SK-N-MC (cell line): ENCODE measurements around the gene MYCBPAP.

Experiments
- DNase-seq: peaks from one replicate; pipeline ENCODE4 v3.0.0-alpha.2; 2011; ENCODE audit warnings: low read depth, low spot score
- H3K27ac ChIP-seq: fragments of 200-600 bp; sonication (generic); 2 replicates; pipeline ENCODE4 v1.5.1; 2016; ENCODE audit warnings: mixed run types
- H3K36me3 ChIP-seq: fragments of 200-600 bp; sonication (generic); 2 replicates; pipeline ENCODE4 v1.6.1; 2017; ENCODE audit warnings: antibody characterized with exemption, low read length, mixed read lengths; ENCODE audit not compliant: insufficient read depth
- H3K4me3 ChIP-seq: fragments of 200-600 bp; sonication (generic); 2 replicates; pipeline ENCODE4 v1.5.1; 2016
- H3K9ac ChIP-seq: fragments of 200-600 bp; sonication (generic); 2 replicates; pipeline ENCODE4 v1.8.0; 2017; ENCODE audit warnings: mixed run types, mixed read lengths; ENCODE audit not compliant: insufficient read length
- H3K9me3 ChIP-seq: fragments of 200-600 bp; sonication (generic); 2 replicates; pipeline ENCODE4 v1.6.1; 2017; ENCODE audit warnings: low read depth, mild to moderate bottlenecking, antibody characterized with exemption, low read length, moderate library complexity, mixed read lengths
- EZH2 ChIP-seq: fragments of 200-600 bp; sonication (generic); IDR thresholded peaks from one replicate; pipeline ENCODE4 v1.6.1; 2017; ENCODE audit warnings: antibody characterized with exemption
- FOXP2 ChIP-seq: optimal IDR thresholded peaks from 2 replicates; pipeline ENCODE3; 2011; ENCODE audit warnings: mild to moderate bottlenecking, moderate library complexity; ENCODE audit not compliant: insufficient read depth; ENCODE audit errors: extremely low read length, control extremely low read depth
- POLR2AphosphoS5 ChIP-seq: IDR thresholded peaks from 2 replicates; pipeline ENCODE4 v1.6.1; 2012; ENCODE audit warnings: mild to moderate bottlenecking, low read depth, low read length, borderline replicate concordance

The MYCBPAP gene

GRCh38 chr17:50495217-50495823 is 12.9 kb upstream of the MYCBPAP start:
- H3K27ac ChIP-seq, result no peak overlapping the region
- TF ChIP-seq EZH2, result no peak
- TF ChIP-seq POLR2AphosphoS5, result no peak
- TF ChIP-seq FOXP2, result no peak
- H3K9ac ChIP-seq, result no peak overlapping the region

GRCh38 chr17:50495918-50496317 is 12.3 kb upstream of the MYCBPAP start:
- H3K9me3 ChIP-seq, result no peaks in the 10 kb centered on the region
- DNase-seq, result no peak
- no peaks in the 10 kb centered on the region for H3K36me3 ChIP-seq
- no peak overlapping the region for H3K9ac ChIP-seq
- TF ChIP-seq POLR2AphosphoS5 (no peak), FOXP2 (no peak), EZH2 (no peak)
- H3K27ac ChIP-seq, result no peak overlapping the region
- no peak overlapping the region for H3K4me3 ChIP-seq

More at GRCh38 chr17:50495217-50495823, 12.9 kb upstream of the MYCBPAP start:
- no peak for DNase-seq
- Histone ChIP-seq H3K9me3 (no peaks in the 10 kb centered on the region), H3K4me3 (no peak overlapping the region), H3K36me3 (no peaks in the 10 kb centered on the region)

DNA sequence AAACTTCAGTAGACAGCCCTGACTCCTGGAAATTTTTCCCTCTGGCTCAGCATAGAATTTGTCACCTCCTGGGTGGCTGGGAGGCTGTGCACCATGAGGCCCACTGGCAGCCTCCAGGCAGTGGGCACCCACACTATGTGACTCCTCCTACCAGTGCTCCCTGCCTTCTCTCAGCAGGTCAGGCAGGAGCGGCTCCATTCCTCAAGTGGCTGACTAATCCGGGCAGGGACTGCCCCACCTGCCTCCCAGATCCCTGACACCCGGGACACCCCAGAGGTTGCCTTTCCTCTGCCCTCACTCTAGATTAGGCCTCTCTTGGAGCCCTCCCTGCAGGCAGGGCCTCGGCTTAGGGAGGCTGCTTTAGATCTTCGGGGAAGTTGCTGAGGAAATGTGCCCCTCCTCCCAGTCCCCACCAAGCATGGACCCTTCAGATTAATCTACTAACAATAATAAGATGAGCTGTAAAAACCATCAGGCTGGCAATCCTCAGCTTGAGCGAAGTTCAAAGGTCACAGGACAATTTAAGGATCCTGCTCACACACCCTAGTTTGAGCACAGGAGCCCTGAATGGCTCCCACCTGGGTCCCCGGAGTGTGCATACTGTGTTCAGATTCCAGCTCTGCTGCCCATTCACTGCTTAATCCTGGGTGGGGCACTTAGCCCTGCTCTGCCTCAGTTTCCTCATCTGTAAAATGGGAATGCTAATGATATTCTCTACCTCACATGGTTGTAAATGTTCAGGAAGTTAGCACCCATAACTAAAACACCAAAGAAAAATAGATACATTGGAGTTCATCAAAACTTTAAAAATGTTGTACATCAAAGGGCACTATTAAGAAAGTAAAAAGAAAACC is 10.0 kb upstream of the MYCBPAP start:
- TF ChIP-seq FOXP2 (no peak), EZH2 (no peak), POLR2AphosphoS5 (no peak)
- Histone ChIP-seq H3K9ac (no peak overlapping the region), H3K4me3 (no peak overlapping the region), H3K36me3 (no peaks in the 10 kb centered on the region), H3K27ac (no peak overlapping the region), H3K9me3 (no peaks in the 10 kb centered on the region)
- DNase-seq, result no peak

- no peaks in the 10 kb centered on the region for H3K9me3 ChIP-seq
- H3K36me3 ChIP-seq, result no peaks in the 10 kb centered on the region
- H3K27ac ChIP-seq, result no peak overlapping the region
- H3K4me3 ChIP-seq, result no peak overlapping the region
- H3K9ac ChIP-seq, result no peak overlapping the region
- TF ChIP-seq EZH2 (no peak), POLR2AphosphoS5 (no peak), FOXP2 (no peak)
- DNase-seq, result no peak
Measured at GRCh38 chr17:50499270-50499669, 9.0 kb upstream of the MYCBPAP start.

DNA sequence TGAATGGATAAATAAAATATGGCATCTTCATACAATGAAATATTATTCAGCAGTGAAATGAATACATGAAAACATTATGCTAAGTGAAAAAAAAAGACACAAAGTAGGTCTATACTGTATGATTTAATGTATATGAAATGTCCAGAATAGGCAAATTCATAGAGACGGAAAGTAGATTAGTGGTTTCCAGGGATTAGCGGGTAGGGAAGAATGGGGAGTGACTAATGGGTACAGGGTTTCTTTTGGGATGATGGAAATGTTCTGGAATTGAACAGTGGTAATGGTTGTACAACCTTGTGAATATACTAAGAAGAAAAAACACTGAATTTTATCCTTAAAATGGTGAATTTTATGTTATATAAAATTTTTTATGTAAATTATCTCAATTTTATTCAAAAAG is 8.5 kb upstream of the MYCBPAP start:
- no peak overlapping the region for H3K4me3 ChIP-seq
- no peak overlapping the region for H3K9ac ChIP-seq
- no peak for TF ChIP-seq POLR2AphosphoS5
- TF ChIP-seq FOXP2, result no peak
- no peak for TF ChIP-seq EZH2
- DNase-seq, result no peak
- H3K36me3 ChIP-seq, result no peaks in the 10 kb centered on the region
- no peaks in the 10 kb centered on the region for H3K9me3 ChIP-seq
- no peak overlapping the region for H3K27ac ChIP-seq

DNA sequence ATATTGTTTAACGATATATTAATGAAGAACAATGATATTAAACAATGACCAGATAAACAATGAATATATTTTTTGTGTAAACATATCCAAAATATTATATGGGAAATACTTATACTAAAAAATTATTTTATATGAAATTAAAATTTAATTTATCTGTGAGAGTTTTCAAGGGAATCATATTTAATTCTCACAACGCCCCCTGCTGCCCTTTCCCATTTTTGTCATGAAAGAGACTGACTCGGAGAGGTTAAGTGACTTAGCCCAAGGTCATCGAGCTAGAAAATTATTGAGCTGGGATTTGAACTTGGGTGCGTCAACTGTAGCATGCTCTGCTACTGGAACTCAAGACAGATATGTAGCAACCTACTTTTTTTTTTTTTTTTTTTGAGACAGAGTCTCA is 7.2 kb upstream of the MYCBPAP start:
- no peak for DNase-seq
- Histone ChIP-seq H3K27ac (no peak overlapping the region), H3K36me3 (no peaks in the 10 kb centered on the region), H3K9ac (no peak overlapping the region), H3K4me3 (no peak overlapping the region), H3K9me3 (no peaks in the 10 kb centered on the region)
- TF ChIP-seq POLR2AphosphoS5 (no peak), EZH2 (no peak), FOXP2 (no peak)

GRCh38 chr17:50502301-50502990 is 5.8 kb upstream of the MYCBPAP start:
- no peak for TF ChIP-seq POLR2AphosphoS5
- TF ChIP-seq FOXP2, result no peak
- TF ChIP-seq EZH2, result no peak

GRCh38 chr17:50505591-50506130 is 2.6 kb upstream of the MYCBPAP start:
- TF ChIP-seq POLR2AphosphoS5 (no peak), FOXP2 (no peak), EZH2 (no peak)
- no peak for DNase-seq
- H3K36me3 ChIP-seq, result no peaks in the 10 kb centered on the region
- H3K27ac ChIP-seq, result no peak overlapping the region
- H3K9me3 ChIP-seq, result no peaks in the 10 kb centered on the region
- no peak overlapping the region for H3K4me3 ChIP-seq
- no peak overlapping the region for H3K9ac ChIP-seq

More at GRCh38 chr17:50502301-50502990, 5.8 kb upstream of the MYCBPAP start:
- Histone ChIP-seq H3K4me3 (no peak overlapping the region), H3K9me3 (no peaks in the 10 kb centered on the region), H3K27ac (no peak overlapping the region), H3K9ac (no peak overlapping the region), H3K36me3 (no peaks in the 10 kb centered on the region)
- no peak for DNase-seq
